Activated naive CD4-positive, alpha-beta T cell treated with anti-CD3 and anti-CD28 coated beads, Interleukin-2, amount 50 U/mL, for 16 hours (primary cell): ENCODE results near the gene ADPGK.
"Not testable (repeated sequence)": the region's sequence is repeated elsewhere in the genome, so short reads cannot be mapped to it uniquely, and the experiment has no call there.

Experiments
- DNase-seq: peaks from one replicate; pipeline ENCODE4 v3.0.0-alpha.2; 2020

The ADPGK gene

DNA sequence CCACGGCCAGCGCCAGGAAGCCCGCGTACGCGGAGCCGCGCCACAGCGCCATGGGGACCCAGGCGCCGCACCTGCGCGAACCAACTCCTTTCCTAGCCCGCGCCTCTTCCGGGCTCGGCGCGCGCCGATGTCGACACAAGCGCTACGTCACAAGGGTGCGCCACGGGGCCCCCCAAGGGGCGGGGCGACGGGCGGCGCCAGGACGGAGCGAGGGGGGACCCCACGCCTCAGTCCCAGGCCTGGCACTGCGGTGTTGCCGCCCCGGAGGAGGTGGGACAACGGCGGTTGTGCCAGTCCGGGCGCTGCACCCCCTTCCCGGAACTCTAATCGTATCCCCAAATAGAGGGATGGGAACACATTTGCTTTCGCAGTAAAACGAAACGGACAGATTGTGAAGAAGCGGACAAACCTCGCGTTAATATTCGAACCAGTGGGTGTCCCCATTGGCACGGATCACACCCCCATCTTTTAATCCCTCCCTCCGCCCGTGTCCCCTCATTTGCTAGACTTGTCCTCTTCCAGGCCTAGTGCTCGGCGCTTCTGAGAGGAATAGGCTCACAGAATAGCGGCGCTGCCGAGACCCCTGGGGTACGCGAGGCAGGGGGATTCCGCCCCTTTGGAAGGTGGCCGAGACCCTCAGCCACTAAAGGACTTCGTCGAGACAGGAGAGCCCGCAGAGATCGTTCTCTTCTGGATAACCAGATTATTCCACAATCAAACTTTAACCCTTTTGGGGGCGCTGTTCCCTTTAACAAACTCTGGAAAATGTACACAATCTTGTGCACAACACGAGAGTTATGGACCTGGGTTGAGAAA is at the start of gene ADPGK:
Gene ADPGK, minus strand, starts transcription at position 119 of the 816 bp plus-strand sequence. Its CDS starts 67 bp downstream, at position 52.
- peak; percentile 93 for DNase-seq

DNA sequence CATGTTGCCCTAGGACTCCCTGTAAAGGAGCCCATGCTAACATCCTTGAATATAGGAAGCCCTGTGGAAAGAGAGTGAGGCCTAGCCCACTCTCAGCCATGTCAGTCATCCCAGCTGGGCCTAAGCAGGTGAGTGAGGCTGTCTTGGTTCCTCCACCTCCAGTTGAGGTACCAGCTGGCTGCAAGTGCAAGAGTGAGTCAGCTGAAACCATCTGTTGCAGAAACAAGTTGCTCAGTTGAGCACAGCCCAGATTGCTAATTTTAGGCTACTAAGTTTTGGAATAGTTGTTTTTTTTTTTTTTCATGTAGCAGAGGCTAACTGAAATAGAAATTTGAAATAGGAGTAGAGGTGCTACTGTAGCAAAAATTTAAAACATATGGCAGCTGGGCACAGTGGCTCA is 43.7 kb upstream of the ADPGK start:
- no peak for DNase-seq

DNA sequence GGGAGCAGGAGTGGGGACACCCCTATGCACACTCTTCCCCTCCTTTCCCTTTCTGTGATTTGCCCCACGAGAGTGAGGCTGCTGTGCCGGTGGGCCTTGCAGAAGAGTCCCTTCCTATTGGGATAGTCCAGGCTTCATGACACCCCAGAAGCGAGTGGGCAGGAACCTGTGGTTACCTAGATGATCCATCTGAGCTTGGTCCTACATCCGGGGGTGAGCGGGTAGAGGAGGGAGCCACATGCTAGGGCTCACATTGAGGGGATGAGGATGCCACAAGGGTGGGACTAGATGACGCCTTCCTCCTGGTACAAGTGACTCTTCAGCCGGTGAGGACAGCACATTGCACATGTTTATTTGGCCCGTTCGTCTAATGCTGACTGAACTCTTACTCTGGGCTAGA is 43.1 kb upstream of the ADPGK start:
- DNase-seq = no peak

DNA sequence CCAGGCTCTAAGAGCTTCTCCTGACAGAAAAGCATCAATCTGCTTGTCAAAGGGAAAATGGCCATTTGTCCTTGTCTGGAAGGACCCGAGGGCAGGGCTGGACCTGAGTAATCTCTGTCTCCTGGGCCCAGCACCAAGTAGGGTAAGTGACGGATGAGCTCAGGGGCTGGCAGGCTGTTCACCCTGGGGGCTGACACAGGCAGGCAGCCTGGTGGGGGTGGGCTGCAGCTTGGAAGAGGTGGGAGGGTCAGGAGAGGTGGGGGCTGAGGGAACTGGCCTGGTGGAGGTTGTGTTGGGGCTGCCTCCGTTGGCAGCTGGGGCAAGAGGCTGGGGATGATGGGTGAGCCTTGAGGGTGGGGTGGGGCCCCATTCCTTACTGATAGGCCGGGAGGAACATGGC is 42.3 kb upstream of the ADPGK start:
- no peak for DNase-seq

GRCh38 chr15:72824781-72825180 is 41.2 kb upstream of the ADPGK start:
- DNase-seq = no peak

DNA sequence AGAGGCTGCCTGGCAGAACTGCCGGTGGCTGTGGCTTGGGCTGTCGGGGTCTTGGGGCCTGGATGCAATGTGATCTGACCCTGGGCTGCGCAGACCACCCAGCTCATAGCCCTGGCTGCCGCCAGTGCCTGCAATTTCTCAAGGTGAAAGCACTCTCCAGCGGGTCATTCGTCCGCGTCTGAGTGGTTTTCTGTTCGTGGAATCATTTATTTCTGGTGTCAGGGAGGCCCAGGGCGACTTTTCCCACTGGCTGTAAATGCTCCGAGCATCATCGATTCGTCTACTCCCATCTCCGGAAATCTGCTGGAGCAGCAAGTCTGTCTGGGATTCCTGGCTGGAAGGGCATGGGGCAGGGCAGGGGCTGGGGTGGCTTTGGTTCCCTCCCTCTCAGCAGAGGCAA is 40.6 kb upstream of the ADPGK start:
- DNase-seq = no peak

DNA sequence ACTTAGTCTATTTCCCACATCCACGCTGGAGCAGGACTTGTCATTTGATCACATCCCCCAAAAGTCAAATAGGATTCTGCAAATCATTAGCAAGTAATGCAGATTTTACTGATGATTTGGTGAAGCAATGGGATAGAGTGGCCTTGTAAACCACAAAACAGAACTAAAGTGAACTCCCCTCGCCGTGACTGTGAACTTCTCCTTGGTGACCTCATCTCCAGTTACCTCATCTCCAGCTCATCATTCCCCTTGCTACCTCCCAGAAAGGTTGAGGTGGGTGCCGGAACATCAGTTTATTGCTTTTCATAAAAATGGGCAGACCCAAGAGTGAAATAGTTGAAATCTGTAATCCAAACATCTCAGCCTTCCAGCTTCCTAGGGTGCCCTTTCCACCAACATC is 36.7 kb upstream of the ADPGK start:
- no peak for DNase-seq

- DNase-seq = no peak
Observed at GRCh38 chr15:72818632-72819031, 35.1 kb upstream of the ADPGK start.

DNA sequence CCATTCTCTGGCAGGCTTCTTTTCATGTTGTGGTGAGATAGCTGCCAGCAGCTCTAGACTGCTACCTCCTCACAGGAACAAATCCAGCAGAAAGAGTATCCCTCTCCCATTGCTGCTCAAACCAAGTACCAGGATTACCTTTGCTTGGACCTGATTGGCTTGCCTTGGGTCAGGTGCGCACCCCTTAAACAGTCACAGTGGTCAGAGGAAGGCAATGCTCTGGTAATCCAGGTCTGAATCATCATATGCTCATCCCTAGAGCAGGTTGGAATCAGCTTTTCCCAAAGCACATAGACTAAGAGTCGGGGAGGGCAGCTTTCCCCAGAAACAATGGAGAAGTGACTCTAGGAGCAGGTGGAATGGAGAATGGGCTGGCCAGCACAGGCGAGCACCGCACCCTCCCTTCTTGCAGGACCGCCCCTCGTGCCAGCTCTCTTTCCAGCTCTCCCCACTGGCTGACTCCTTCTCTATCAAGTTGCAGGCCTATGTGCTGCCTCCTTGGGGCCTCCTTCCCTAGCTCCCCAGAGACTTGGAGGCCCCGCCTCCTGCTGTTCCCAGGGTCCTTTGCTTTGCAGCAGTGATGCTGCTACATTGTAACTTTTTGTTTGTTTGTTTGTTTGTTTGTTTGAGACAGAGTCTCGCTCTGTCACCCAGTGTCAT is 29.9 kb upstream of the ADPGK start:
- no peak for DNase-seq

DNA sequence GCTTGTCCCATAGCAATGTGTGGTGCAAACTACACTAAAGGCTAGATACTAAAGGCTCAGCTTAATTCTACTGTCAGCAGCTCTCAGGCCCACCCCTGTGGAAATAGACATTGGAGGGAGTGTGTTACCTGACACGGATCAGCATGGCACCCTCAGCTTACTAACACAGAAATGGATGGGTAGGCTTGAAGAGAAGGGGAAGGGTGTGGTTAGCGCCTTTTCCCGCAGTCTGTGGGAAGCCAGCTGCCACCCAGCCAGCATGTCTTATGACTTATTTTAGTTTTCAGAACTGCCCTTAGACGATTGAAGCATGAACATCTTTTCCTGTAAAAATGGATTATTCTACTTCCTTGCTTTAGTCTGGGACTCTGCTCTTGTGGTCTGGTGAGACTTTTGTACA is 25.8 kb upstream of the ADPGK start:
- DNase-seq = no peak

GRCh38 chr15:72807346-72807745 is 23.8 kb upstream of the ADPGK start:
- DNase-seq = not testable (repeated sequence)

DNA sequence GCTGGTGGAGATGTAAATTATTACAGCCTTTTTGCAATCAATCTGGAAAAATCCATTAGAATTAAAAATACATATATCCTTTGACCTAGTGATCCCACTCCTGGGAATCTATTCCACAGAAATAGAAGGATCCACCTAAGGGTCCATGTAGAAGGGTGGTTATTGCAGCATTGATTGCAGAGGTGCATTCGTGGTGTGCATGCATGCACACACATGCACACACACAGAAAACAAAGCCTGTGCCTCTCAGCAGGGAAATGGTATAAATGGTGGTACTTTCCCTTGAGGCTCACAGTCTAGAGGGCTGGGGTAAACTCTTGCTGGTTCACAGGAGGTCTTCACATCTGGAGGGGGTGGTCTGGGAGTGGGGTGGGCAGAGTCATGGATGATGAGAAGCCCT is 19.4 kb upstream of the ADPGK start:
- no peak for DNase-seq

- no peak for DNase-seq
Observed at GRCh38 chr15:72801590-72802325, 18.2 kb upstream of the ADPGK start.

- DNase-seq = no peak
Observed at GRCh38 chr15:72800833-72801481, 17.4 kb upstream of the ADPGK start.

GRCh38 chr15:72797834-72798233 is 14.3 kb upstream of the ADPGK start:
- no peak for DNase-seq

- no peak for DNase-seq
Observed at GRCh38 chr15:72797338-72797689, 13.8 kb upstream of the ADPGK start.

GRCh38 chr15:72796515-72797337 is 13.2 kb upstream of the ADPGK start:
- peak; percentile 49 for DNase-seq

DNA sequence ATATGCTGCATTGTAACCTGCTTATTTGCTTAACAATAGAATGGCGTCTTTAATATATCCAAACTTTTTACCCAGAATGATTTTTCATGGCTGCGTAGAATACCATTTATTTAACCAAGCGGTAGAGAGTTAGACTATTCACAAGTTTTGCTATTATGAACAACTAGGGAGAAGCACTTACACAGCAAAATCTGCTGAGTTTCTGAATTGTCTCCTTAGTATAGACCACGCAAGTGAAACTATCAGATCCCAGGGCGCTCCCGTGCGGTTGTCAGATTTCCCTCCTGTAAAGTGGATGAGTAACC is 12.6 kb upstream of the ADPGK start:
- no peak for DNase-seq

GRCh38 chr15:72793766-72794660 is 10.5 kb upstream of the ADPGK start:
- DNase-seq = no peak

GRCh38 chr15:72792431-72792830 is 8.9 kb upstream of the ADPGK start:
- DNase-seq = no peak

- no peak for DNase-seq
Observed at GRCh38 chr15:72790302-72790910, 6.8 kb upstream of the ADPGK start.
